Retinal pigment epithelial cell (primary cell): ENCODE data around the gene ADAMTS5.

ENCODE experiments used
- DNase-seq: peaks from one replicate; pipeline ENCODE4 v3.0.0-alpha.2; 2010; ENCODE audit warnings: low read depth
- H3K4me3 ChIP-seq: 2 replicates; pipeline ENCODE4 v1.5.1; 2011; ENCODE audit warnings: mild to moderate bottlenecking, low read length, control low read depth, moderate library complexity
- CTCF ChIP-seq: conservative IDR thresholded peaks from 2 replicates; pipeline ENCODE4 v1.5.1; 2011; ENCODE audit warnings: low read depth, low read length, control low read depth, inconsistent platforms

ADAMTS5 gene

DNA sequence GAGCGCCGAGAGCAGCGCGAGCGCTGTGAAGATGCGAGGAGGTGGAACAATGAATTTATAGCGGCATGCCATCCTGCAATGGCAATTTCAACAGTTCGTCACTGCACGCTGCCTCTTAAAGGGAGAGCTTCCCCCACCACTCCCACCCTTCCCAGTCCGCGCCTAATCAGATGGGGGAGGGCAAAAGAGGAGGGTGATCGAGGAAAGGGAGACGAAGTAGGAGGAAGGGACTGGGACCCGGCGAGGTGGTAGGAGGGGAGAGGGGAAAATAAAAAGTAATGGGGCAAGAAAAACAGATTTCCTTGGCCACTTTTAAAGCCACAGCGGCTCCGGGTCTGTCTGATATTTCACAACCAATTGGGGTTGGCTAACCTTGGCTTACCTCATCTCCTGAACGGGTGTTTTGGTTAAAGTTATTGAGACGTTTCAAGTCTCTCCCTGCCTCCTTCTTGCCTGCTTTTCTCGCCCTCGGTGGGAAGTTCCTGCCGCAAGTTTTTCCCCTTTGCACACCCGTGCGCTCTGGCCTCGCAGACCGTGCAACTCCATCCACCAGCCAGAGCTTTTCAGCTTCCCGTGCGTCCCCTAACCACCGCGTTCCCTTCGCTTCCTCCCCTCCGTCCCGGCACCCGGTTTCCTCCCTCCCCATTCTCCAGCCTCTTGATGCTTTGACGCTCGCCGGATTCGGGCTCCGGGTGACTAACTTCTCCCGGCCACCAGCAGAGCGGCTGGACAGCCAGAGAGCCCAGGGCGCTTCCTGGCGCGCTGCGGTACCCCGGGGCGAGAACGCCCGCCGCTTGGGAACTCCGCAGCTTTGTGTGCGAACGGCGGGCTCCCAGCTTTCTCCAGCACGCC is at the start of gene ADAMTS5:
ADAMTS5 (minus strand) TSS at position 27 of the 852 bp plus-strand sequence. CDS start 697 bp downstream, outside the sequence.
- no peak for TF ChIP-seq CTCF
- H3K4me3 ChIP-seq: peak within 1 kb of the TSS; percentile 73
- DNase-seq: no peak

DNA sequence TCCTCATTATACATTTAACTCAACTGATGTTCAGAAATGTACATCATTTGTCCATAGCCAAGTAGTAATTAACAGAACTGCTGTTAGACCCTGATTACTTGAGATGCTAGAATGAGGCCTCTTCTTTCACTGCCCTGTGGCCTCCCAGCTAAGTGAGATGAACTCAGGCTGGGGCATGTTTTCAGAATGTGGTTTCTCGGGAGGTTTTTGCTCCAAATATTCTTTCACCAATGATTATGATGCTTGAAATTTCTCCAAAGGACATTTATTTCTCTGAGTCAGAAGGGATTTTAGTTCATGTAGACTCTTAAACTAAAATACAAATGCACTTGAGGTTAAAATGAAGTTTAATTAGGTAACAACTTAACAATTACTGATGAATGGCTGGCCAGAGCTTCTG is 34.6 kb upstream of the ADAMTS5 start:
- TF ChIP-seq CTCF: no peak
- H3K4me3 ChIP-seq: no peak overlapping the region
- DNase-seq: no peak

GRCh38 chr21:26983576-26983975 is 16.7 kb upstream of the ADAMTS5 start:
- DNase-seq: no peak
- H3K4me3 ChIP-seq: no peak overlapping the region
- no peak for TF ChIP-seq CTCF

DNA sequence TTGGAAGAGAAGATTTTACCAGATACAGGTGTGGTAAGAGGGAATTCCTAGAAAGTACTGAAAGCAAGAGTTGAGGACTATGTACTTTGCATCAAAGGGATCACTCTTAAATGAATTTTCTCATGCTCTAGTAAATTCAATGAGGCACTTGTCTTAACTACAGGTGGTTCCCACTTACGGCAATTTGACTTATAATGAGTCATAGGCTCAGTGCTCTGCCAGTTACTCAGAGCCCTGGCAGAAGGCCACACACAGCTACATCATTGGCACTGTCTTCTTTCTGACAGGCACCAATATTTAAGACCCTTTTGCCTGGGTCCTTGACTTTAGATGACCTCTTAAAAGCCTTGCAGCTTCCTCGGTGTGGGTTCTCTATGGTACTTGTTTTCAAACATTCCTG is 15.9 kb upstream of the ADAMTS5 start:
- DNase-seq: no peak
- no peak for TF ChIP-seq CTCF
- no peak overlapping the region for H3K4me3 ChIP-seq

DNA sequence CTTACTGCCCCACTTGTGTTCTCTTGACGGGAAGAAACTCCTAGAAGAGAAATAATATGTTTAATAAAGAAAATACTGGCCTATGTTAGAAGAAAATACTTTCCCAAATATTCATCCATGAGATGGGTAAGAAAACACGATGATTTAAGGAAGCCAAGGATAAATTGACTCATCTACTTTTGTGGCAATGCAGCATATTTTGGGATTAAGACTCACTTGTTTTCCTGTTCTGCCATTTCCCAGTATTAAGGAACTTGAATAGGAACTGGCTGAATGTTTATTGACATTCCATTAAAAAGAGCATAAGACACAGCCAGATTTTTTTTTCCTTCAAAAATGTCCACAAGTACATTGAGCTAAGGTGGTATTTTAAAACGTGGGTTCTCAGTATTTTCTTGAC is 10.9 kb upstream of the ADAMTS5 start:
- DNase-seq: no peak
- H3K4me3 ChIP-seq: no peak overlapping the region
- TF ChIP-seq CTCF: no peak

GRCh38 chr21:26973226-26973625 is 6.3 kb upstream of the ADAMTS5 start:
- no peak for TF ChIP-seq CTCF
- no peak overlapping the region for H3K4me3 ChIP-seq
- no peak for DNase-seq

- no peak for TF ChIP-seq CTCF
- DNase-seq: no peak
- no peak overlapping the region for H3K4me3 ChIP-seq
These were observed 5.3 kb upstream of the ADAMTS5 start for GRCh38 chr21:26972192-26972591.
